Peyer's patch (tissue), 4 donors: ENCODE measurements around the gene TMSB4X.

Experiments used
- CTCF ChIP-seq, 6 experiments: fragments of 450-650 bp in 4 of 6; fragments of 200-600 bp in 2 of 6; sonication (generic) in 1 of 6; IDR thresholded peaks; one replicate each; pipeline ENCODE4 v1.5.1; 2017 to 2019; ENCODE audit warnings: antibody characterized with exemption in 6 of 6, mild to moderate bottlenecking in 3 of 6, moderate library complexity in 1 of 6
- POLR2A ChIP-seq, 2 donors: fragments of 450-650 bp; IDR thresholded peaks; one replicate each; pipeline ENCODE4 v1.5.1; 2017; ENCODE audit warnings: antibody characterized with exemption in 2 of 2, mild to moderate bottlenecking in 2 of 2, moderate library complexity in 2 of 2

- TF ChIP-seq CTCF (IDR thresholded peaks at IDR 0.05) (peak in 1 of 6 experiments; percentile 8), POLR2A (IDR thresholded peaks at IDR 0.05) (no peak)
These were observed 18.9 kb downstream of the TMSB4X start for GRCh38 chrX:12993826-12994225.
